GM12875 (cell line): ENCODE measurements around the gene HSF5.
A peak's percentile ranks its signal among the peaks of the same experiment; 100 is the strongest.

ENCODE experiments used
- H3K4me3 ChIP-seq: one replicate; pipeline ENCODE4 v1.5.1; 2011; ENCODE audit warnings: low read depth, low read length, control low read depth
- CTCF ChIP-seq: IDR thresholded peaks from 2 replicates; pipeline ENCODE4 v1.5.1; 2011; ENCODE audit warnings: low read depth, mild to moderate bottlenecking, control low read depth, inconsistent platforms, low read length, moderate library complexity, borderline replicate concordance; ENCODE audit not compliant: insufficient read depth

Gene HSF5

GRCh38 chr17:58447039-58447975 lies 40.9 kb downstream of the HSF5 start:
- no peak overlapping the region for H3K4me3 ChIP-seq
- TF ChIP-seq CTCF: peak; percentile 81

GRCh38 chr17:58446086-58446485 lies 42.1 kb downstream of the HSF5 start:
- no peak for TF ChIP-seq CTCF
- H3K4me3 ChIP-seq: no peak overlapping the region

- no peak for TF ChIP-seq CTCF
- no peak overlapping the region for H3K4me3 ChIP-seq
Measured at GRCh38 chr17:58436805-58437239, 51.4 kb downstream of the HSF5 start.

GRCh38 chr17:58436245-58436644 lies 52.0 kb downstream of the HSF5 start:
- no peak for TF ChIP-seq CTCF
- no peak overlapping the region for H3K4me3 ChIP-seq

- no peak overlapping the region for H3K4me3 ChIP-seq
- no peak for TF ChIP-seq CTCF
Measured at GRCh38 chr17:58432806-58433573, 55.2 kb downstream of the HSF5 start.

- no peak overlapping the region for H3K4me3 ChIP-seq
- TF ChIP-seq CTCF: no peak
Measured at GRCh38 chr17:58427807-58428206, 60.4 kb downstream of the HSF5 start.

GRCh38 chr17:58421711-58422110 lies 66.5 kb downstream of the HSF5 start:
- no peak overlapping the region for H3K4me3 ChIP-seq
- no peak for TF ChIP-seq CTCF
